ENCODE measurements around the gene GALNT13. TPM values are rescaled to one million over a fixed set of nuclear protein-coding genes. Genes with fewer than 3 reads are reported as not detected.

Gene GALNT13
- total and polyA plus RNA-seq, 10 of the 15 experiments (the other 5 are each of a cell fraction or from before 2014, with no cell fraction given): 0.04 TPM; not detected in 9

DNA sequence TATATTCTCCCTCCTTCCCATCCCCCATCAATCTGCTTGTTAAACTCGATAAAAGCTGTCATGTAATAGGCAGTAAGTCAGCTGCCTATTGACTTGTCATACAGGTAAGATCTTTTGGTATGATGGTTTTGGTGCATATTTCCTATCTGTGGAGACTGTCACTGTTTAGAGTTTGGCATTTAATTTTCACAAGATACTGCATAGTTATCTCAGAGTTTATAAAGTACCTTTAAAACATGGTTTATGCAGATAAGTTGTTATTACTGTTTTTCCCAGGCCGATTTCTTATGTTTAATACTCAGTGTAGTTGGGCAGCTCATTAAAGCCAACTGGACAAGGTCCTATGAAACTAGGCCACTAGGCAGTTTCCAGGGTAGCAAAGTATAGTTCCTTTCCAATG, 222.1 kb downstream of the GALNT13 start:
- no TSS peak for BruUV-seq (replicated peaks)
- Histone ChIP-seq H3K4me1 (ENCODE audit: control insufficient read depth, insufficient read depth, low read length) (no peaks in the 10 kb centered on the region), H3K27me3 (replicated peaks in 1 of 2; ENCODE audit: control insufficient read depth in 2 of 2, insufficient read depth in 2 of 2, low read length in 1 of 2) (no peaks in the 10 kb centered on the region), H3K36me3 (ENCODE audit: control insufficient read depth in 2 of 2, insufficient read depth in 2 of 2, low read length in 1 of 2) (no peaks in the 10 kb centered on the region), H3K79me2 (ENCODE audit: control insufficient read depth, insufficient read depth, low read length) (no peaks in the 10 kb centered on the region), H3K27ac (ENCODE audit: control insufficient read depth, insufficient read depth) (no peak overlapping the region), H2AFZ (ENCODE audit: control insufficient read depth, low read depth, low read length) (no peak overlapping the region), H3K4me3 (no peak overlapping the region), H4K20me1 (ENCODE audit: control insufficient read depth, insufficient read depth) (no peaks in the 10 kb centered on the region), H3K9ac (ENCODE audit: control insufficient read depth, insufficient read depth, low read length) (no peak overlapping the region), H3K4me2 (ENCODE audit: control insufficient read depth, insufficient read depth) (no peak overlapping the region), H3K9me3 (replicated peaks; ENCODE audit: control insufficient read depth, insufficient read depth, low read length) (no peaks in the 10 kb centered on the region)
- FAIRE-seq: no peak
- ATAC-seq: no peak
- CTCF ChIA-PET: no interaction called here
- 0% methylated on average over 2 of the region's 2 CpGs for WGBS (ENCODE audit: insufficient coverage, insufficient replicate concordance, low lambda C conversion rate, missing lambda C conversion rate)
- intact Hi-C loops (cut with micrococcal nuclease; ENCODE audit: unreplicated experiment): no loop called here
- no peak for DNase-seq (ENCODE audit: low read depth, low spot score)
- POLR2A ChIA-PET: no interaction called here
- SMC1A ChIA-PET (ENCODE audit: uncharacterized antibody, unreplicated experiment): no interaction called here
- RAD21 ChIA-PET (ENCODE audit: unreplicated experiment): no interaction called here
- in situ Hi-C loops (cut with MboI): no loop called here
- TF ChIP-seq YBX1 (IDR thresholded peaks at IDR 0.05) (no peak), SUPT20H (IDR thresholded peaks at IDR 0.05; ENCODE audit: borderline replicate concordance, control insufficient read depth, low read depth, low read length) (no peak), RAD21 (IDR thresholded peaks at IDR 0.05; ENCODE audit: insufficient read depth, low read depth, low read length) (no peak), TCF3 (IDR thresholded peaks at IDR 0.05; ENCODE audit: borderline replicate concordance, insufficient read depth, low read depth, low read length) (no peak), CHD4 (IDR thresholded peaks at IDR 0.05) (no peak), NFYB (IDR thresholded peaks at IDR 0.05; ENCODE audit: insufficient read depth, low read depth, low read length) (no peak), SREBF2 (IDR thresholded peaks at IDR 0.05; ENCODE audit: low read length) (no peak), STAT3 (IDR thresholded peaks at IDR 0.05; ENCODE audit: low read depth, low read length) (no peak), EED (IDR thresholded peaks at IDR 0.05; ENCODE audit: low read depth) (no peak), NR2C2 (IDR thresholded peaks at IDR 0.05; ENCODE audit: borderline replicate concordance, control insufficient read depth, insufficient read length, low read depth) (no peak)

Measured in GM12878 (cell line).